ENCODE results near the gene OR1F1. TPM values are rescaled to one million over a fixed set of nuclear protein-coding genes. Genes with fewer than 3 reads are reported as not detected.
"Not testable (repeated sequence)": the region's sequence is repeated elsewhere in the genome, so short reads cannot be mapped to it uniquely, and the experiment has no call there.

OR1F1 gene
- total and polyA plus RNA-seq, 8 donors = not detected

GRCh38 chr16:3190949-3191353 is 2.9 kb downstream of the OR1F1 start:
- DNase-seq (no peak), ATAC-seq (no peak)
- Histone ChIP-seq H3K4me3 (no peak overlapping the region), H3K36me3 (no peaks in the 10 kb centered on the region), H3K27me3 (peaks cover 86 to 100% of the 10 kb centered on the region in 2 donors), H3K27ac (no peak overlapping the region), H3K4me1 (peaks cover 14 to 18% of the 10 kb centered on the region in 2 donors), H3K9me3 (peaks cover 0 to 2% of the 10 kb centered on the region in 2 donors)
- intact Hi-C loops (cut with DNase I) = no loop called here
- no peak for TF ChIP-seq CTCF (IDR thresholded peaks at IDR 0.05)

GRCh38 chr16:3192476-3193019 is 4.5 kb downstream of the OR1F1 start:
- intact Hi-C loops (cut with DNase I) = no loop called here
- no peak overlapping the region for H3K27ac ChIP-seq
- H3K4me3 ChIP-seq = no peak overlapping the region
- peaks cover 86 to 99% of the 10 kb centered on the region in 2 donors for H3K27me3 ChIP-seq
- no peak for ATAC-seq
- peaks cover 0 to 2% of the 10 kb centered on the region in 2 donors for H3K9me3 ChIP-seq
- no peaks in the 10 kb centered on the region for H3K36me3 ChIP-seq
- H3K4me1 ChIP-seq = peaks cover 14 to 18% of the 10 kb centered on the region in 2 donors
- no peak for TF ChIP-seq CTCF (IDR thresholded peaks at IDR 0.05)
- DNase-seq = no peak

GRCh38 chr16:3193221-3194212 is 5.5 kb downstream of the OR1F1 start:
- Histone ChIP-seq H3K27ac (no peak overlapping the region), H3K9me3 (peaks cover 0 to 2% of the 10 kb centered on the region in 2 donors), H3K4me3 (no peak overlapping the region), H3K4me1 (peaks cover 10 to 13% of the 10 kb centered on the region in 2 donors), H3K36me3 (no peaks in the 10 kb centered on the region), H3K27me3 (peaks cover 79 to 96% of the 10 kb centered on the region in 2 donors)
- TF ChIP-seq CTCF (IDR thresholded peaks at IDR 0.05) = no peak
- ATAC-seq = no peak
- no peak for DNase-seq
- intact Hi-C loops (cut with DNase I) = no loop called here

- H3K27me3 ChIP-seq = peaks cover 66 to 92% of the 10 kb centered on the region in 2 donors
- H3K9me3 ChIP-seq = peaks cover 0 to 2% of the 10 kb centered on the region in 2 donors
- peaks cover under 1% of the 10 kb centered on the region in 2 donors for H3K4me1 ChIP-seq
- no peak for ATAC-seq
- TF ChIP-seq CTCF (IDR thresholded peaks at IDR 0.05) = no peak
- no peaks in the 10 kb centered on the region for H3K36me3 ChIP-seq
- no peak overlapping the region for H3K27ac ChIP-seq
- H3K4me3 ChIP-seq = no peak overlapping the region
- no peak for DNase-seq
- intact Hi-C loops (cut with DNase I) = no loop called here
These were observed 6.8 kb downstream of the OR1F1 start for GRCh38 chr16:3194792-3195191.

GRCh38 chr16:3195975-3196374 is 8.0 kb downstream of the OR1F1 start:
- Histone ChIP-seq H3K4me3 (no peak overlapping the region), H3K9me3 (peaks cover 0 to 2% of the 10 kb centered on the region in 2 donors), H3K27ac (no peak overlapping the region), H3K36me3 (no peaks in the 10 kb centered on the region), H3K27me3 (peaks cover 54 to 90% of the 10 kb centered on the region in 2 donors), H3K4me1 (no peaks in the 10 kb centered on the region)
- ATAC-seq (no peak), DNase-seq (no peak)
- no peak for TF ChIP-seq CTCF (IDR thresholded peaks at IDR 0.05)
- intact Hi-C loops (cut with DNase I) = no loop called here

GRCh38 chr16:3197694-3198333 is 9.8 kb downstream of the OR1F1 start:
- H3K36me3 ChIP-seq; H3K27ac ChIP-seq; H3K4me1 ChIP-seq; intact Hi-C loops (cut with DNase I); ATAC-seq; H3K9me3 ChIP-seq; DNase-seq; H3K4me3 ChIP-seq: not testable (repeated sequence)
- peaks cover 36 to 79% of the 10 kb centered on the region in 2 donors for H3K27me3 ChIP-seq
